Erythroblast (primary cell): Measurements from ENCODE around the gene LKAAEAR1.

Experiments used
- GATA1 ChIP-seq: IDR thresholded peaks from 2 replicates; pipeline ENCODE4 v1.6.1; 2011; ENCODE audit warnings: low read depth, mild to moderate bottlenecking, control low read depth, low read length, moderate library complexity
- POLR2A ChIP-seq: IDR thresholded peaks from 2 replicates; pipeline ENCODE4 v1.6.1; 2011; ENCODE audit warnings: mild to moderate bottlenecking, low read length

- no peak for TF ChIP-seq POLR2A
- TF ChIP-seq GATA1 = no peak
These were observed 30.3 kb upstream of the LKAAEAR1 start for GRCh38 chr20:64114356-64114971.
